Astrocyte (in vitro differentiated cells and primary cell): Measurements from ENCODE around the gene ULK2. TPM values are rescaled to one million over a fixed set of nuclear protein-coding genes. Genes with fewer than 3 reads are reported as not detected.

Experiments
- DNase-seq: peaks from one replicate; pipeline ENCODE4 v3.0.0-alpha.2; 2010; ENCODE audit warnings: low read depth
- FAIRE-seq: peaks from 2 replicates; lab custom pipeline; 2011; peaks lifted over from hg19 to GRCh38; lab: Jason Lieb, UNC
- H2AFZ ChIP-seq: 2 replicates; pipeline ENCODE4 v1.6.0; 2012; ENCODE audit warnings: low read depth, low read length, inconsistent platforms
- H3K27ac ChIP-seq: 2 replicates; pipeline ENCODE4 v1.5.1; 2011; ENCODE audit warnings: low read depth, low read length, inconsistent platforms
- H3K27me3 ChIP-seq: 2 replicates; pipeline ENCODE4 v1.6.0; 2011; ENCODE audit warnings: low read length, inconsistent platforms; ENCODE audit not compliant: insufficient read depth
- H3K36me3 ChIP-seq: 2 replicates; pipeline ENCODE4 v1.5.1; 2011; ENCODE audit warnings: low read length, inconsistent platforms; ENCODE audit not compliant: insufficient read depth
- H3K4me1 ChIP-seq: 2 replicates; pipeline ENCODE4 v1.5.1; 2011; ENCODE audit warnings: low read length, inconsistent platforms; ENCODE audit not compliant: insufficient read depth
- H3K4me2 ChIP-seq: 2 replicates; pipeline ENCODE4 v1.6.0; 2012; ENCODE audit warnings: low read length, inconsistent platforms
- H3K4me3 ChIP-seq: 2 replicates; pipeline ENCODE4 v1.5.1; 2011; ENCODE audit warnings: low read depth, mild to moderate bottlenecking, low read length, inconsistent platforms; ENCODE audit not compliant: insufficient read depth
- H3K79me2 ChIP-seq: 2 replicates; pipeline ENCODE4 v1.6.0; 2012; ENCODE audit warnings: mild to moderate bottlenecking, low read length, inconsistent platforms; ENCODE audit not compliant: insufficient read depth
- H3K9ac ChIP-seq: 2 replicates; pipeline ENCODE4 v1.6.0; 2012; ENCODE audit warnings: mild to moderate bottlenecking, low read length, inconsistent platforms
- H3K9me3 ChIP-seq: 2 replicates; pipeline ENCODE4 v1.5.1; 2012; ENCODE audit warnings: low read depth, mild to moderate bottlenecking, low read length, inconsistent platforms; ENCODE audit not compliant: insufficient read depth
- H4K20me1 ChIP-seq: 2 replicates; pipeline ENCODE4 v1.6.0; 2012; ENCODE audit warnings: low read length, inconsistent platforms; ENCODE audit not compliant: insufficient read depth
- H3K27ac Mint-ChIP-seq: one replicate; pipeline ENCODE4 v1.8.0; 2021; ENCODE audit warnings: mild to moderate bottlenecking, mixed read lengths; ENCODE audit not compliant: unreplicated experiment
- H3K27me3 Mint-ChIP-seq: one replicate; pipeline ENCODE4 v1.8.0; 2021; ENCODE audit warnings: low read depth, mixed read lengths; ENCODE audit not compliant: unreplicated experiment
- H3K36me3 Mint-ChIP-seq: one replicate; pipeline ENCODE4 v1.8.0; 2021; ENCODE audit warnings: low read depth, mixed read lengths; ENCODE audit not compliant: unreplicated experiment
- H3K4me1 Mint-ChIP-seq: one replicate; pipeline ENCODE4 v1.8.0; 2021; ENCODE audit warnings: low read depth, mixed read lengths; ENCODE audit not compliant: unreplicated experiment
- H3K4me3 Mint-ChIP-seq: one replicate; pipeline ENCODE4 v1.8.0; 2021; ENCODE audit warnings: mild to moderate bottlenecking, moderate library complexity, mixed read lengths; ENCODE audit not compliant: unreplicated experiment
- H3K9me3 Mint-ChIP-seq: one replicate; pipeline ENCODE4 v1.8.0; 2021; ENCODE audit warnings: mild to moderate bottlenecking, mixed read lengths; ENCODE audit not compliant: unreplicated experiment
- CTCF ChIP-seq: IDR thresholded peaks from 2 replicates; pipeline ENCODE4 v1.5.1; 2011; ENCODE audit warnings: low read depth, mild to moderate bottlenecking, inconsistent platforms, low read length, moderate library complexity; ENCODE audit not compliant: insufficient read depth
- EZH2 ChIP-seq: IDR thresholded peaks from 2 replicates; pipeline ENCODE4 v1.6.1; 2012; ENCODE audit warnings: mild to moderate bottlenecking, low read length, inconsistent platforms; ENCODE audit not compliant: insufficient read depth
- total RNA-seq: library from RNA; stranded (reverse); gene quantifications from 2 replicates; pipeline ENCODE4 v1.2.1, GENCODE V29; 2021

The ULK2 gene
- total RNA-seq, 1 donor from 2014 or later, result 10.8 TPM

- TF ChIP-seq CTCF (no peak), EZH2 (no peak)
- Histone ChIP-seq H3K36me3 (no peaks in the 10 kb centered on the region), H4K20me1 (no peaks in the 10 kb centered on the region), H3K9me3 (no peaks in the 10 kb centered on the region), H3K27me3 (peaks cover 2% of the 10 kb centered on the region), H3K79me2 (no peaks in the 10 kb centered on the region), H3K27ac (no peak overlapping the region), H3K4me3 (no peak overlapping the region), H3K4me2 (no peak overlapping the region), H3K4me1 (no peaks in the 10 kb centered on the region), H2AFZ (no peak overlapping the region), H3K9ac (no peak overlapping the region)
- FAIRE-seq (no peak), DNase-seq (no peak)
- Mint-ChIP-seq H3K27me3 (peaks cover 3% of the 10 kb centered on the region), H3K27ac (no peak overlapping the region), H3K36me3 (no peaks in the 10 kb centered on the region), H3K4me1 (no peaks in the 10 kb centered on the region), H3K9me3 (no peaks in the 10 kb centered on the region), H3K4me3 (no peak overlapping the region)
These were observed 12.7 kb upstream of the ULK2 start for GRCh38 chr17:19880393-19880792.

GRCh38 chr17:19877364-19877945, 9.7 kb upstream of the ULK2 start:
- Histone ChIP-seq H3K4me2 (no peak overlapping the region), H3K9ac (no peak overlapping the region), H2AFZ (no peak overlapping the region), H3K27me3 (peaks cover 2% of the 10 kb centered on the region), H3K36me3 (no peaks in the 10 kb centered on the region), H3K9me3 (no peaks in the 10 kb centered on the region), H3K27ac (no peak overlapping the region), H4K20me1 (no peaks in the 10 kb centered on the region), H3K4me1 (no peaks in the 10 kb centered on the region), H3K4me3 (no peak overlapping the region), H3K79me2 (no peaks in the 10 kb centered on the region)
- H3K27ac Mint-ChIP-seq, result no peak overlapping the region
- no peaks in the 10 kb centered on the region for H3K36me3 Mint-ChIP-seq
- no peaks in the 10 kb centered on the region for H3K4me1 Mint-ChIP-seq
- H3K27me3 Mint-ChIP-seq, result peaks cover 3% of the 10 kb centered on the region
- FAIRE-seq (no peak), DNase-seq (no peak)
- H3K4me3 Mint-ChIP-seq, result no peak overlapping the region
- no peaks in the 10 kb centered on the region for H3K9me3 Mint-ChIP-seq
- TF ChIP-seq CTCF (no peak), EZH2 (no peak)

GRCh38 chr17:19876529-19877161, 8.9 kb upstream of the ULK2 start:
- no peaks in the 10 kb centered on the region for H4K20me1 ChIP-seq
- DNase-seq (no peak), FAIRE-seq (no peak)
- TF ChIP-seq CTCF, result no peak
- TF ChIP-seq EZH2, result no peak
- H3K4me2 ChIP-seq, result no peak overlapping the region
- H2AFZ ChIP-seq, result no peak overlapping the region
- H3K9ac ChIP-seq, result no peak overlapping the region
- H3K27ac ChIP-seq, result no peak overlapping the region
- no peaks in the 10 kb centered on the region for H3K4me1 ChIP-seq
- no peaks in the 10 kb centered on the region for H3K36me3 Mint-ChIP-seq
- peaks cover 2% of the 10 kb centered on the region for H3K27me3 ChIP-seq
- H3K4me3 ChIP-seq, result no peak overlapping the region
- no peaks in the 10 kb centered on the region for H3K9me3 Mint-ChIP-seq
- H3K4me3 Mint-ChIP-seq, result no peak overlapping the region
- H3K9me3 ChIP-seq, result no peaks in the 10 kb centered on the region
- H3K79me2 ChIP-seq, result no peaks in the 10 kb centered on the region
- H3K36me3 ChIP-seq, result no peaks in the 10 kb centered on the region
- peaks cover 3% of the 10 kb centered on the region for H3K27me3 Mint-ChIP-seq
- H3K4me1 Mint-ChIP-seq, result no peaks in the 10 kb centered on the region
- no peak overlapping the region for H3K27ac Mint-ChIP-seq
